B cell (primary cell): ENCODE data around the gene MAPRE2. TPM values are rescaled to one million over a fixed set of nuclear protein-coding genes. Genes with fewer than 3 reads are reported as not detected.
A peak's percentile ranks its signal among the peaks of the same experiment; 100 is the strongest.

Source experiments
- ATAC-seq: fragments of 200-7000 bp; cut with Tn5 transposase; one replicate; pipeline ENCODE4 v1.10.0; 2021; ENCODE audit warnings: low read depth, mild to moderate bottlenecking, moderate number of reproducible peaks, moderate library complexity
- CTCF ChIA-PET: fragments of 350-600 bp; sonication (Branson Sonifier 250); formaldehyde crosslinking; loops from one replicate; lab custom pipeline; 2021; ENCODE audit warnings: antibody characterized with exemption, inconsistent platforms; lab: Charles Lee
- POLR2A ChIA-PET: fragments of 350-600 bp; sonication (Branson Sonifier 250); formaldehyde crosslinking; loops from one replicate; lab custom pipeline; 2021; ENCODE audit warnings: antibody characterized with exemption; lab: Charles Lee
- DNase-seq: peaks from one replicate; pipeline ENCODE4 v3.0.0; 2013
- H2AFZ ChIP-seq: 2 replicates; pipeline ENCODE4 v1.6.1; 2012; ENCODE audit warnings: mild to moderate bottlenecking, low read depth, low read length; ENCODE audit not compliant: insufficient read depth, poor library complexity, severe bottlenecking
- H3K27ac ChIP-seq, 2 donors: 1 replicate in 1 of 2; 2 replicates in 1 of 2; pipeline ENCODE4 v1.5.1; 2012 to 2013; ENCODE audit warnings: low read length in 2 of 2, mild to moderate bottlenecking in 2 of 2, moderate library complexity in 1 of 2
- H3K27me3 ChIP-seq, 4 experiments: fragments of 200-600 bp in 1 of 4; sonication (generic) in 1 of 4; replicated peaks in 1 of 4; 1 replicate in 2 of 4; 2 replicates in 2 of 4; pipeline versions ENCODE4 v1.6.1 to v1.7.0; 2013 to 2016; ENCODE audit warnings: low read length in 3 of 4, mild to moderate bottlenecking in 2 of 4, mixed read lengths in 1 of 4, moderate library complexity in 1 of 4; ENCODE audit not compliant: insufficient read depth in 4 of 4, control insufficient read depth in 3 of 4; ENCODE audit errors: control extremely low read depth in 1 of 4
- H3K36me3 ChIP-seq, 2 experiments: replicated peaks in 1 of 2; 1 replicate in 1 of 2; 2 replicates in 1 of 2; pipeline versions ENCODE4 v1.6.1 to v1.7.1; 2013; ENCODE audit warnings: low read length in 1 of 2; ENCODE audit not compliant: insufficient read depth in 2 of 2, control insufficient read depth in 1 of 2; ENCODE audit errors: control extremely low read depth in 1 of 2, extremely low read depth in 1 of 2
- H3K4me1 ChIP-seq, 2 donors: fragments of 200-600 bp in 1 of 2; sonication (generic) in 1 of 2; 1 replicate in 1 of 2; 2 replicates in 1 of 2; pipeline versions ENCODE4 v1.5.1 to v1.6.1; 2013 to 2017; ENCODE audit warnings: low read length in 2 of 2; ENCODE audit not compliant: control insufficient read depth in 2 of 2, insufficient read depth in 2 of 2
- H3K4me2 ChIP-seq: replicated peaks from 2 replicates; pipeline ENCODE3; 2012; ENCODE audit warnings: mild to moderate bottlenecking, low read depth, low read length; ENCODE audit not compliant: poor library complexity, severe bottlenecking
- H3K4me3 ChIP-seq, 5 experiments: fragments of 200-600 bp in 1 of 5; sonication (generic) in 1 of 5; 1 replicate in 3 of 5; 2 replicates in 2 of 5; pipeline versions ENCODE4 v1.5.1 to v1.7.0; 2011 to 2016; ENCODE audit warnings: low read length in 4 of 5, mild to moderate bottlenecking in 4 of 5, low read depth in 2 of 5, control low read depth in 1 of 5, moderate library complexity in 1 of 5; ENCODE audit not compliant: insufficient read depth in 1 of 5; ENCODE audit errors: control extremely low read depth in 1 of 5, extremely low read depth in 1 of 5
- H3K79me2 ChIP-seq: fragments of 200-600 bp; sonication (generic); one replicate; pipeline ENCODE4 v1.6.0; 2016; ENCODE audit warnings: low read length; ENCODE audit not compliant: control insufficient read depth, insufficient read depth
- H3K9ac ChIP-seq: fragments of 200-600 bp; sonication (generic); 2 replicates; pipeline ENCODE4 v1.6.1; 2017; ENCODE audit warnings: mild to moderate bottlenecking, low read length, moderate library complexity
- H3K9me3 ChIP-seq, 3 donors: one replicate each; pipeline versions ENCODE4 v1.6.1 to v1.7.1; 2013; ENCODE audit warnings: low read length in 2 of 3; ENCODE audit not compliant: control insufficient read depth in 2 of 3, insufficient read depth in 1 of 3; ENCODE audit errors: control extremely low read depth in 1 of 3
- H4K20me1 ChIP-seq: 2 replicates; pipeline ENCODE4 v1.6.0; 2012; ENCODE audit warnings: mild to moderate bottlenecking, low read length; ENCODE audit not compliant: insufficient read depth, control insufficient read depth, poor library complexity, severe bottlenecking
- H3K27ac Mint-ChIP-seq: one replicate; pipeline ENCODE4 v1.8.0; 2021; ENCODE audit warnings: mixed read lengths
- H3K27me3 Mint-ChIP-seq: one replicate; pipeline ENCODE4 v1.8.0; 2021; ENCODE audit warnings: mixed read lengths
- H3K4me1 Mint-ChIP-seq: one replicate; pipeline ENCODE4 v1.8.0; 2021; ENCODE audit warnings: mixed read lengths
- H3K4me3 Mint-ChIP-seq: one replicate; pipeline ENCODE4 v1.8.0; 2021; ENCODE audit warnings: mixed read lengths
- H3K9me3 Mint-ChIP-seq: one replicate; pipeline ENCODE4 v1.8.0; 2022; ENCODE audit warnings: mixed read lengths; ENCODE audit not compliant: insufficient read depth
- EZH2 ChIP-seq: IDR thresholded peaks from 2 replicates; pipeline ENCODE4 v1.6.1; 2012; ENCODE audit warnings: borderline replicate concordance, low read depth, mild to moderate bottlenecking, moderate library complexity, low read length; ENCODE audit not compliant: insufficient read depth, poor library complexity, severe bottlenecking
- WGBS: methylation state at CpG from one replicate; pipeline ENCODE4 v1.1.5; 2013; ENCODE audit warnings: missing lambda C conversion rate; ENCODE audit not compliant: insufficient coverage; 5-methylcytosine and 5-hydroxymethylcytosine counted together
- intact Hi-C: fragments of 100-400 bp; cut with micrococcal nuclease; formaldehyde crosslinking; loops from one replicate; pipeline ENCODE4 v1.10.0; 2022
- polyA plus RNA-seq: library from polyadenylated mRNA; depleted of rRNA; stranded (reverse); fragments of >200 nt; gene quantifications from 2 replicates; pipeline ENCODE4 v1.2.3, GENCODE V29; 2012
- total RNA-seq, 2 donors: library from RNA; stranded (reverse); fragments of 120-200 nt in 1 of 2; gene quantifications; 1 replicate in 1 of 2; 2 replicates in 1 of 2; pipeline versions ENCODE4 v1.2.3 to v1.2.4, GENCODE V29; 2013 to 2022
- TF ChIP-seq, protein P1 (sequence below): fragments of 200-600 bp; IDR thresholded peaks from one replicate; pipeline ENCODE4 v1.8.0; 2022; ENCODE audit warnings: antibody characterized with exemption, mild to moderate bottlenecking

The MAPRE2 gene
- total and polyA plus RNA-seq, 2 donors (not counting 1 experiment from before 2014, with no cell fraction given) = 36.7 to 63.3 TPM

- H3K36me3 ChIP-seq = no peaks in the 10 kb centered on the region
- no peak overlapping the region for H3K4me3 ChIP-seq
- ChIA-PET POLR2A (no interaction called here), CTCF (interaction anchor here (0.7 to 7.0 kb wide), 3 partner anchors 10 to 105 kb away, joined by 3 to 130 read pairs (median 3); no protein-coding TSS in a partner anchor)
- no peaks in the 10 kb centered on the region for H3K9me3 Mint-ChIP-seq
- peak overlapping the region; percentile 95 to 96 for H3K27ac ChIP-seq
- no peaks in the 10 kb centered on the region for H3K9me3 ChIP-seq
- H3K79me2 ChIP-seq = peaks cover 18% of the 10 kb centered on the region
- WGBS = no CpG with 5 or more reads among the region's 1 CpG
- DNase-seq (no peak), ATAC-seq (no peak)
- TF ChIP-seq, protein P1, sequence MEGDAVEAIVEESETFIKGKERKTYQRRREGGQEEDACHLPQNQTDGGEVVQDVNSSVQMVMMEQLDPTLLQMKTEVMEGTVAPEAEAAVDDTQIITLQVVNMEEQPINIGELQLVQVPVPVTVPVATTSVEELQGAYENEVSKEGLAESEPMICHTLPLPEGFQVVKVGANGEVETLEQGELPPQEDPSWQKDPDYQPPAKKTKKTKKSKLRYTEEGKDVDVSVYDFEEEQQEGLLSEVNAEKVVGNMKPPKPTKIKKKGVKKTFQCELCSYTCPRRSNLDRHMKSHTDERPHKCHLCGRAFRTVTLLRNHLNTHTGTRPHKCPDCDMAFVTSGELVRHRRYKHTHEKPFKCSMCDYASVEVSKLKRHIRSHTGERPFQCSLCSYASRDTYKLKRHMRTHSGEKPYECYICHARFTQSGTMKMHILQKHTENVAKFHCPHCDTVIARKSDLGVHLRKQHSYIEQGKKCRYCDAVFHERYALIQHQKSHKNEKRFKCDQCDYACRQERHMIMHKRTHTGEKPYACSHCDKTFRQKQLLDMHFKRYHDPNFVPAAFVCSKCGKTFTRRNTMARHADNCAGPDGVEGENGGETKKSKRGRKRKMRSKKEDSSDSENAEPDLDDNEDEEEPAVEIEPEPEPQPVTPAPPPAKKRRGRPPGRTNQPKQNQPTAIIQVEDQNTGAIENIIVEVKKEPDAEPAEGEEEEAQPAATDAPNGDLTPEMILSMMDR = no peak
- TF ChIP-seq EZH2 = no peak
- H3K27me3 ChIP-seq = no peaks in the 10 kb centered on the region
- intact Hi-C loops = no loop called here
- H3K27me3 Mint-ChIP-seq = no peaks in the 10 kb centered on the region
- peak overlapping the region; percentile 30 for H3K4me3 Mint-ChIP-seq
- peak overlapping the region; percentile 86 for H3K4me2 ChIP-seq
- H4K20me1 ChIP-seq = peaks cover 8% of the 10 kb centered on the region
- H3K9ac ChIP-seq = no peak overlapping the region
- H3K27ac Mint-ChIP-seq = peak overlapping the region; percentile 91
- H3K4me1 ChIP-seq = peaks cover 45 to 46% of the 10 kb centered on the region in 2 donors
- peak overlapping the region; percentile 63 for H2AFZ ChIP-seq
- H3K4me1 Mint-ChIP-seq = peaks cover 62% of the 10 kb centered on the region
Measured at GRCh38 chr18:35038029-35038428, 3.2 kb upstream of the MAPRE2 start.

GRCh38 chr18:35038881-35039491 lies 2.2 kb upstream of the MAPRE2 start:
- POLR2A ChIA-PET = interaction anchor here (0.6 to 2.6 kb wide), 4 partner anchors 10 to 306 kb away, joined by 3 to 18 read pairs (median 5); no protein-coding TSS in a partner anchor
- H3K9me3 Mint-ChIP-seq = no peaks in the 10 kb centered on the region
- TF ChIP-seq EZH2 = no peak
- TF ChIP-seq, protein P1 = no peak
- peak overlapping the region in 3 of 5 experiments; percentile 5 to 18 (median 17) for H3K4me3 ChIP-seq
- no peak overlapping the region for H2AFZ ChIP-seq
- peak overlapping the region; percentile 95 to 96 for H3K27ac ChIP-seq
- no peaks in the 10 kb centered on the region for H3K9me3 ChIP-seq
- peaks cover 28% of the 10 kb centered on the region for H3K79me2 ChIP-seq
- peaks cover 8% of the 10 kb centered on the region for H4K20me1 ChIP-seq
- H3K4me3 Mint-ChIP-seq = peak overlapping the region; percentile 74
- intact Hi-C loops = no loop called here
- no peaks in the 10 kb centered on the region for H3K36me3 ChIP-seq
- peak overlapping the region; percentile 91 for H3K27ac Mint-ChIP-seq
- H3K4me2 ChIP-seq = peak overlapping the region; percentile 86
- H3K27me3 Mint-ChIP-seq = no peaks in the 10 kb centered on the region
- peak overlapping the region; percentile 43 for H3K9ac ChIP-seq
- DNase-seq = peak; percentile 82
- H3K4me1 ChIP-seq = peaks cover 55 to 56% of the 10 kb centered on the region in 2 donors
- CTCF ChIA-PET = interaction anchor here (0.6 to 7.0 kb wide), 9 partner anchors 11 to 312 kb away, joined by 3 to 130 read pairs (median 3); no protein-coding TSS in a partner anchor
- ATAC-seq = peak; percentile 36
- H3K4me1 Mint-ChIP-seq = peaks cover 71% of the 10 kb centered on the region
- no peaks in the 10 kb centered on the region for H3K27me3 ChIP-seq
- no CpG with 5 or more reads among the region's 2 CpGs for WGBS
